Measurements from ENCODE around the gene STYXL2. TPM values are rescaled to one million over a fixed set of nuclear protein-coding genes. Genes with fewer than 3 reads are reported as not detected.

STYXL2 gene
- total and polyA plus RNA-seq, 2 of the 4 experiments (the other 2 are of a cell fraction): not detected

- Histone ChIP-seq H2AK9ac (replicated peaks; ENCODE audit: low read depth, low read length, poor library complexity) (no peak overlapping the region), H3K4me2 (ENCODE audit: low read depth, low read length) (no peak overlapping the region), H3K18ac (ENCODE audit: low read depth, low read length) (no peak overlapping the region), H3K9me1 (ENCODE audit: insufficient read depth, low read length) (peaks cover 6% of the 10 kb centered on the region; the same call in 1 of the 2 replicates), H4K8ac (ENCODE audit: low read depth in 2 of 2, low read length in 2 of 2) (no peak overlapping the region), H2BK20ac (ENCODE audit: low read depth, low read length) (no peak overlapping the region), H3K9ac (ENCODE audit: low read depth, low read length) (no peak overlapping the region), H3K27me3 (ENCODE audit: control insufficient read depth, insufficient read depth, low read length) (no peaks in the 10 kb centered on the region; the same call in 1 of the 2 replicates), H3K14ac (replicated peaks; ENCODE audit: low read depth, low read length) (no peak overlapping the region), H3K36me3 (ENCODE audit: control insufficient read depth, insufficient read depth, low read length) (no peaks in the 10 kb centered on the region), H3K56ac (ENCODE audit: extremely low read depth, insufficient read depth, low read length) (no peak overlapping the region), H2AK5ac (ENCODE audit: low read depth, low read length) (no peak overlapping the region), H3K79me1 (ENCODE audit: low read depth in 1 of 2, low read length in 2 of 2) (no peaks in the 10 kb centered on the region), H3K4me1 (ENCODE audit: control insufficient read depth, insufficient read depth, low read length) (no peaks in the 10 kb centered on the region), H2BK5ac (ENCODE audit: low read depth, low read length, poor library complexity, severe bottlenecking) (no peak overlapping the region), H3K27ac (ENCODE audit: insufficient read depth, low read length) (no peak overlapping the region), H2BK120ac (ENCODE audit: low read depth, low read length) (no peak overlapping the region), H2AFZ (replicated peaks; ENCODE audit: low read length, poor library complexity) (peak overlapping the region; percentile 15), H4K5ac (ENCODE audit: low read depth, low read length) (no peak overlapping the region), H4K91ac (ENCODE audit: insufficient read depth, low read depth, low read length) (no peak overlapping the region), H3K4ac (ENCODE audit: low read depth, low read length) (no peak overlapping the region), H3K23ac (ENCODE audit: low read depth, low read length) (no peak overlapping the region), H2BK15ac (ENCODE audit: low read depth, low read length) (no peak overlapping the region), H3K4me3 (ENCODE audit: insufficient read depth, low read depth, low read length) (no peak overlapping the region), H3K9me3 (ENCODE audit: control insufficient read depth, insufficient read depth, low read length) (no peaks in the 10 kb centered on the region), H4K20me1 (ENCODE audit: insufficient read depth, low read length) (no peaks in the 10 kb centered on the region)
- WGBS, 2 experiments (ENCODE audit: extremely low coverage in 2 of 2, insufficient read length in 1 of 2): no CpG with 5 or more reads among the region's 3 CpGs
- dilution Hi-C loops (cut with HindIII; ENCODE audit: low sequenced_read_pairs, unreplicated experiment) (no loop called here), intact Hi-C loops (cut with micrococcal nuclease) (no loop called here), in situ Hi-C loops (cut with MboI; ENCODE audit: low sequenced_read_pairs) (loop anchor here (10.0 kb wide), 2 partner anchors 140 to 580 kb away; no protein-coding TSS in a partner anchor)
- POLR2A ChIA-PET (ENCODE audit: unreplicated experiment): no interaction called here
- no peak for DNase-seq
- ATAC-seq (ENCODE audit: low read depth): no peak
- no TSS peak for BruUV-seq (replicated peaks)
- no peak for TF ChIP-seq RCOR1 (IDR thresholded peaks at IDR 0.05; ENCODE audit: insufficient replicate concordance, low read length)
- TF ChIP-seq CEBPB (IDR thresholded peaks at IDR 0.05; ENCODE audit: low read depth, low read length): no peak
- CTCF ChIA-PET: interaction anchor here (0.7 kb wide), 1 partner anchor 1053 kb away, joined by 3 read pairs; no protein-coding TSS in a partner anchor
Measured at GRCh38 chr1:167054531-167054930, 39.3 kb upstream of the STYXL2 start.

Data from IMR-90 (cell line).